ENCODE data around the gene HMG20A.

The HMG20A gene

DNA sequence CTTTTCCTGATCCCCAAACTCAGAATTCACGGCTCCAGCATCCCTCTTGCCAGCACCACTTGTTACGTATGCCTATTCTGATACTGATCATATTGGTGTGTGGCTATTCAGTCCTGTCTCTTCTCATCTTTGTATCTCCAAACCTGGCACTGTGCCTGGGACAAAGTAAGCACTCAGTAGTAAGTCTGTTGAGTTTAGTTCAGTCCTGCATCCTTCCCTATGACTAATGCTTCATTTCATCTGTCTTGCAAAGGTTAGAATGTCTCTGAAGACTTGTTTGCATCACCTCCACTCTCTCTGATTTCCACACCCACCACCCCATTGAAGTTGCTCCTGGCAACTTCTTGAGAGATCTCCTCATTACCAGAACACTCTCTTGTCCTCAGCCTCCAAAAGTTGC is 80.3 kb downstream of the HMG20A start:
- DNase-seq (ENCODE audit: low spot score): no peak

DNA sequence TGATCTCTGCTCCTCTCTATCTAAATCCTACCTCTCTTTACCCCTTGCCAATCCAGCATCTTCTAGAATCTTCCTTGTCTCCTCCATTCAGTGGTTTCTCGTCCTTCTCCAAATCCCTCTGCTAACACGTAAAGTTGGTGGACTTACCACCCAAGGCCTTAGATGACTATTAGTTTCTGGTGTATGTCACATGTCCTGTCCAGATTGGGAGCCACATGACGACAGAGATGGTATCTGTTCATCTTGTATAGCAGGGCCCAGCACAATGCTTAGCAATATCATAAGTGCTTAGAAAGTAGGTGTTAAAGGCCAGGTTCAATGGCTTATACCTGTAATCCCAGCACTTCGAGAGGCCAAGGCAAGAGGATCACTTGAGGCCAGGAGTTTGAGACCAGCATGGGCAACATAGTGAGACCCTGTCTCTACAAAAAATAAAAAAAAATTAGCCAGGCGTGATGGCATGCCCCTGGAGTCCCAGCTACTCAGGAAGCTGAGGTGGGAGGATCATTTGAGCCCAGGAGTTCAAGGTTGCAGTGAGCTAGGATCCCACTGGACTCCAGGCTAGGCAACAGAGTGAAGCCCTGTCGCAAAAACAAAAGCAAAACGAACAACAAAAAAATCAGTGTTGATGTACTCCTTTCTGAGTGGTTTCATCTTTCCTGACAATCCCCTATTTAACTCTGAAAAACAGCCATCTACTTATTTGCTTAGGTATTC is 81.8 kb downstream of the HMG20A start:
- DNase-seq (ENCODE audit: low spot score): no peak

DNA sequence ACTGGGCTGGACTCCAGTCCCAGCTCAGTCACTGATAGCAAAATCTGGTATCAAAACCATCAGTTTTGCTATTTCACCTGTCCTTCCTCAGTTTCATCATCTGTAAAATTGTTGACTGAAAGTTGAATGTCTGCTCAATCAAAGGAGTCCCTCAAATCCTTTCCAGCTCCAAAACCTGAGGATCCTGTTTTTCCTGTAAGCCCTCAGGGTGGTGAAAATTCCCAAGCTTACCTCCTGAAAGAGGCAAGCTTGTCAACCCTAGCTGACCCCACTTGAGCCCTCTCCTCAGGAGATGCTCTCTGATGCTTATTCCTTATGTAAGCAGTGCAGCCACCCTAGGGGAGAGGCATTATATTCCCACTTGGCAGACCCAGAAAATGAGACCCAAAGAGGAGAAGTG is 82.6 kb downstream of the HMG20A start:
- DNase-seq (ENCODE audit: low spot score): no peak

DNA sequence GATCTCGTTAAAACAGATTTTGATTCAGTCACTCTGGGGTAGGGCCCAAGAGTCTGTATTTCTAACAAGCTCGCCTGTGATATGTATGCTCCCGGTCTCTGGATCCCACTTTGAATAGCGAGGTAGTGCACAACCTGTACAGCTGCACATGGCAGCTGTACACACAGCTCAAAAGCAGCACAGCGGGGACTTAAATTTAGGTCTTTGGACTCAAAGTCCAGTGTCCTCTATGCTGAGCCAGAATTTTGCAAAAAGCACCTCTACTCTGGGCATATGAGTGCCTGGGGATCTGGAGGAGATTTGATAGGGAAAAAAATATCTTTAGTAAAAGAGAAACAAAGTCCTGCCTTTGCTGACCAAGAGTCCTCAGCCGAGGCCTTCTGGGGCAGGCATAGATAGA is 83.1 kb downstream of the HMG20A start:
- no peak for DNase-seq (ENCODE audit: low spot score)

DNA sequence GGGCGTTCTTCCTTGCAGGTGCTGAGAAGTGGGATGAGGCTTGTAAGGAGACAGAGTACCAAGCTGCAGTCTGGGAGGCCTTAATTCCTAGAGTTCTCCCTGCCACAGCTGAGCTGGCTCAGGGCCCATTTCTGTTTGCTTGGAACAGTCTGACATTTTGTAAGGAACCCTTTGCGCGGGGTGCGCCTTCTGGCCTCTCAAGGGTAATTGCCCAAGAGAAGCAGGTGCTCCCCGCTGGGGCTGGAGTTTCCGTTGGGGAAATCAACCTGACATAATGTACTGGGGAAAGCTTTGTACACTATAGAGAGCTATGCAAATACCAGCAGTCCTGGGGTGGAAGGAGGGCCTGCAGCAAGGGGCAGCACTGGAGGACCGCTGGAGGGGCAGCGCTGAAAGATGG is 83.6 kb downstream of the HMG20A start:
- no peak for DNase-seq (ENCODE audit: low spot score)

DNA sequence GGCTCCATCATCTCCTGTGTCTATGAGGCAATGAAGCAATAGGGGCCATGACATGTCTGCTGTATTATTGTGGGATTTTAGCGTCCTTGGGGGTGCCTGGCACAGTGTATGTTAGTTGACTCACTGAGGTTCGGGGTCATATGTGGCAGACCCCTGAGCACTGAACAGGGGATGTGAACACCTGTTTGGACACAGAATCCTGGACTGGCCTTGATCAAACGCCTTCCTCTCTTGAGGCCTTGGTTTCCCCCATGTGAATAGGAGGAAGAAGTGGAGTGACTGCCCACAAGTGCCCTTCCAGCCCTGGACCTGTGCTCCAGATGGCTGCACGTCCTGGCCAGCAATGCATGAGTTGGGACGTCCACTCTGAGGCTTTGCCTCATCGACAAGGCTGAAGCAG is 84.2 kb downstream of the HMG20A start:
- DNase-seq (ENCODE audit: low spot score): no peak

DNA sequence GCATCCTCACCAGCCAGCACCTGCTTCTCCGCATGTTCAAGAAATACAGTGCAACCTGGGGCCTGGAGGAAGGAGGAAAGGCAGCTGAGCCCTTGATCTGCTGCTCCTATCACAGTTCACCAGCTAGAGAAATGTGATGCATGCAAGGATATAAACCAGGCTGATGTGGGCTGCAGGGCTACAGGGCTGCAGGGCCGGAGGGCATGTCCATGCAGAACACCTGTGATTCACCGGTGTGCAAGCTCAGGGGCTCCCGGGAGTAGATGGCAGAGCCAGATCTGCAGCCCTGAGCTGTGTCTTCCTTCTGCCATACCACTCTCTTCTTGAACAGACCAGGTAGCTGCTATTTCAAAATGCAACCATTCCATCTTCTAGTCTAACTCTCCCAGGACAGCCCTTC is 84.9 kb downstream of the HMG20A start:
- DNase-seq (ENCODE audit: low spot score): no peak

- DNase-seq (ENCODE audit: low spot score): no peak
These were observed 85.8 kb downstream of the HMG20A start for GRCh38 chr15:77506311-77507142.

- DNase-seq (ENCODE audit: low spot score): no peak
These were observed 86.6 kb downstream of the HMG20A start for GRCh38 chr15:77507143-77507897.

DNA sequence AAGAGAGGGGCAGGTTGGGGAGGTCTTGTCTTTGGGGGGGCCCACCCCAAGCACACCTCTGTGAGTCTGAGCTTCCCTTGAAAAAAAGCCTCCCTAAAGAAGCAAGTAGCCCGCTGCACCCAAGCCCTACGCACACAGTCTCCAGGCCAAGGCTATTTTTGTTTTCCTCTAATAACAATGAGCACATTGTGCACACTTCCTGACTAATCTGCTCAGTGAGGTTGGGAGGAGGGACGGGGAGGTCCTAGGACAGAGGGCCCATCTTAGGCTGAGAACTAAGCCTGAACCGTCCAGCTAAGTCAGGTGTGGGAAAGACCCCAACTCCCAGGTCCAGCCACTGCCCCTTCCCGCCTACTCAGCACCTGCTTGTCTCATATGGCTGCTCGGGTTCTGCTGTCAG is 87.2 kb downstream of the HMG20A start:
- peak; percentile 45 for DNase-seq (ENCODE audit: low spot score)

GRCh38 chr15:77508541-77509243 is 88.0 kb downstream of the HMG20A start:
- DNase-seq (ENCODE audit: low spot score): no peak

DNA sequence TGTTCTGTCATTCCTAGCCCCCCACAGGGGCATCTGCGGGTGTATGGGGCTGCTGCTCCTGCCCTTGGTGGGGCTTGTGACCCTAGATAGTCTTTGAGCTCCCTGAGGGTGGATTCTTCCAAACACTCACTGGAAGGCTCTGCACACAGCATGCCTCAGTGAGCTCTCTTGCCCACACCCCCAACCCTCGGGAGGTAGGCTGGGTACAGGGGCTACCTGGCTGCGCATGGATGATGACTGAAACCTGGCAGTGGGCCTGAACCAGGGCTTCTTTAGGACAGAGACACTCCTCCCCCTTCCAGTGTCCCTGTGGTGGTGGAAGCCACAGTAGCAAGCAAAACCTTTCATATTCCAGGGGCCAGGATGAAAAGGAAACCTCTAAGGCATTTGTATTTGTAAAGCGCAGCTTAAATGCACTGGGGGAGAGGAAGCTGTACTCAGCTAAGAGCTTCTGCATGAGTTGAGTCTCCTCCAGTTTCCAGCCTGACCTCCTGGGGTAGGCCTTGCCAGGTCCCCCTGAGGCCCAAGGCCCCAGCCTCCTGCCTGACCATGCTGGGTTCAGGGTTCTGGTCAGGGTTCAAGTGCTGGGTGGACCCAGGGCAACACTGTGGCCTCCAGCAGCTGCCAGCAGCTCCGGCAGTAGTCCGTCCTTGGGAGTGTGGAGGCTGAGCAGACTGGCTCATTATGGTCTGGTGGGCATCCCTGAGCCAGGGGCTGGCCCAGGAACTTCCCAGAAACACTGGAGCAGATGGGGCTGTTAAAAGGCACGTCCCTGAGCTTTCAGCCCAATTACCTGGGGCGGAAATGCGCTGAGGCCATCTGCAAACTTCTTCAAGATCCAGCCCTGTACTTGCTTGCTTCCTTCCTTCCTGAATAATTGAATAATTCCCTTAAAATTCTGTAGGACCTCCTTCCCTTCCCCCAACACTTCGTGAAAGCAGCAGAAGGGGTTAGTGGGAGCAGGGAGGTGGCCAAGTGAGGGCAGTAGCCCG is 89.7 kb downstream of the HMG20A start:
- DNase-seq (ENCODE audit: low spot score): no peak

DNA sequence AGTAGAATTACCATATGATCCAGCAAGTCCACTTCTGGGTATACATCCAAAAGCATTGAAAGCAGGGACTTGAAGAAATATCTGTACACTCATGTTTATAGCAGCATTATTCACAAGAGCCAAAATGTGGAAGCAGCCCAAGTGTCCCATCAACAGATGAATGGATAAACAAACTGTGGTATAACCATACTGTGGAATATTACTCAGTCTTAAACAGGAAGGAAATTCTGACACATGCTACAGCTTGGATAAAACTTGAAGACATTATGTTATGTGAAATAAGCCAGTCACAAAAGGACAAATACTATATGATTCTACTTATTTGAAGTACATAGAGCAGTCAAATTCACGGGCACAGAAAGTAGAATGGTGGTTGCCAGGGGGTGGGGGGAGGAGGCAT is 91.2 kb downstream of the HMG20A start:
- no peak for DNase-seq (ENCODE audit: low spot score)

GRCh38 chr15:77513226-77513625 is 92.5 kb downstream of the HMG20A start:
- DNase-seq (ENCODE audit: low spot score): no peak

DNA sequence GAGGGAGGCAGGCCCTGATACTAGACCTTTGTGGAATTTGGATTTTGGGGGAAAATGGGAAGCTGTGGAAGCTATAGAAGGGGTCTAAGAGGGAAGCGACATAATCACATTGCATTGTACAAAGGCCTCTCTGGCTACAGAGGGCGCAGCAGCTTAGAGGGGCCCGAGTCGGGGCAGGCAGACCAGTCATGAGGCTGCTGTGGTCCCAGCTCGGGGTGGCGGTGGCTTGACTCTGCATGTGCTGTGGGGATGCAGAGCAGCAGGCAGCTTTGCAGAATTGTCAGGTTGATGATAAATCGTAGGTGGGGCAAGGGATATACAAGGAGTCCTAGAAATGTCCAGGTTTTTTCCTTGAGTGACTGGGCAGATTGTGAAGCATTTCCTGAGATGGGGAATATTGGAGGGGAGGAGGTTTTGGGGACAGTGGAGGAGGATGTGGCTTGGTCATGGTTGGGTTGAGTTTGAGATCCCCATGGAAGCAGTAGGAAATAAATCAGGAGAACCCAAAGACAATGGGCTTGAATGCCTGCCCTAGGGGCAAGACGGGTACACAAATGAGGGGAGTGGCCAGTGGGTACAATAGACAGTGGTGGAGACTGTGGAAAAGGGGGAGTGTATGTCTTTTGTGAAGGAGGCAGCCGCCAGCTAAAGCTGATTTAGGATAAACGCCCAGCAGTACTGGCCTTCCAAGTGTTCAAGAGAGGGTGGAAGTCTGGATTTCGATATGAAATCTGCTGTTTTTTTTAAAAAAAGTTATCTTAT is 94.1 kb downstream of the HMG20A start:
- no peak for DNase-seq (ENCODE audit: low spot score)

GRCh38 chr15:77515613-77516012 is 94.9 kb downstream of the HMG20A start:
- no peak for DNase-seq (ENCODE audit: low spot score)

GRCh38 chr15:77516076-77516475 is 95.4 kb downstream of the HMG20A start:
- DNase-seq (ENCODE audit: low spot score): no peak

- DNase-seq (ENCODE audit: low spot score): no peak
These were observed 96.1 kb downstream of the HMG20A start for GRCh38 chr15:77516786-77517185.

DNA sequence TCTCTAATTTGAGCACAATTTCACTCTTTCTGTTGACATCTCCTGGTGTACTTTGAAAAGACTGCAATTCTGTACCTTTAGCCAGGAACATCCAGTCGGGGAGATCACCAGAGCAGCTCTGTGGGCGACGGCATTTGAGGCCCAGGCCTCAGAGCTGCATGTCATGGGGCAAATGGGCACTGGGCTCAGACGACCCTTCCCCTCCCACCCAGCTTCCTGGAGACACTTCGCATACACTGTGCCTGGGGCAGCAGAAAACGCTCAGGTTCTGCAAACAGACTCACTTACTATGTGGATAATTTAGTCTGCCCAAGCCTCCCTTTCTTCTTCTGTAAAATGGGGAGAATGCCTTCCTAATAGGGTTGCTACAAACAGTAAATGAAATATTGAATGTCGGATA is 96.9 kb downstream of the HMG20A start:
- no peak for DNase-seq (ENCODE audit: low spot score)

- DNase-seq (ENCODE audit: low spot score): no peak
These were observed 97.8 kb downstream of the HMG20A start for GRCh38 chr15:77518458-77518857.
